ENCODE measurements around the gene GRK5. TPM values are rescaled to one million over a fixed set of nuclear protein-coding genes. Genes with fewer than 3 reads are reported as not detected.

Gene GRK5
- total and polyA plus RNA-seq, 8 donors: 34.6 to 60.8 (median 54.5) TPM

DNA sequence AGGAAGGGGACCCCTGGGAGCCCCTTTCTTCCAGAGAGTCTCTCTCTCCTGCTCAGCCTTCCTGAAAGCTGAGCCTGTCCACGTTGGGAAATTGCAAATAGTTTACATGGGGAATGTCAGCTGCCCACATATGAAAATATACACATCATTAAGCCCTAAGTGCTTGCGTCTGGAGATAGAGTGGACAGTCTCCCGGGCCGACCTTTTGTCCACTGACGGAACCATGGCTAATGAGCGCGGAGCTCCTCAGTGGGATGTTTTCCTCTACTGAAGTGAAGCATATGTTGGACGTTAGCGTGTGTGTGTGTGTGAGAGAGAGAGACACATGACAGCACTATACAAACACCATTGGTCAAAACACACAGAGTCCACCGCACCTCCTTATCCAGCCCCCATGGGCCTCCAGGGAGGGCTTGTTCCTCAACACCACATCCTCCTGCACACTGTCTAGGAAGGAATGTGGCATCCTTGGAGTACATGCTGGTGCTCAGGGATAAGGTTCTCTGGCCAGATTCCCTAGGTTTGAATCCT is 206.8 kb downstream of the GRK5 start:
- TF ChIP-seq, protein P1, sequence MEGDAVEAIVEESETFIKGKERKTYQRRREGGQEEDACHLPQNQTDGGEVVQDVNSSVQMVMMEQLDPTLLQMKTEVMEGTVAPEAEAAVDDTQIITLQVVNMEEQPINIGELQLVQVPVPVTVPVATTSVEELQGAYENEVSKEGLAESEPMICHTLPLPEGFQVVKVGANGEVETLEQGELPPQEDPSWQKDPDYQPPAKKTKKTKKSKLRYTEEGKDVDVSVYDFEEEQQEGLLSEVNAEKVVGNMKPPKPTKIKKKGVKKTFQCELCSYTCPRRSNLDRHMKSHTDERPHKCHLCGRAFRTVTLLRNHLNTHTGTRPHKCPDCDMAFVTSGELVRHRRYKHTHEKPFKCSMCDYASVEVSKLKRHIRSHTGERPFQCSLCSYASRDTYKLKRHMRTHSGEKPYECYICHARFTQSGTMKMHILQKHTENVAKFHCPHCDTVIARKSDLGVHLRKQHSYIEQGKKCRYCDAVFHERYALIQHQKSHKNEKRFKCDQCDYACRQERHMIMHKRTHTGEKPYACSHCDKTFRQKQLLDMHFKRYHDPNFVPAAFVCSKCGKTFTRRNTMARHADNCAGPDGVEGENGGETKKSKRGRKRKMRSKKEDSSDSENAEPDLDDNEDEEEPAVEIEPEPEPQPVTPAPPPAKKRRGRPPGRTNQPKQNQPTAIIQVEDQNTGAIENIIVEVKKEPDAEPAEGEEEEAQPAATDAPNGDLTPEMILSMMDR (IDR thresholded peaks at IDR 0.05): no peak
- H3K27ac ChIP-seq: peak overlapping the region; percentile 48
- no peak overlapping the region for H3K4me3 ChIP-seq
- H3K27me3 ChIP-seq: no peaks in the 10 kb centered on the region
- H3K36me3 ChIP-seq: no peaks in the 10 kb centered on the region
- ATAC-seq (peak; percentile 7), DNase-seq (peak in 2 of 4 donors; percentile 57 to 80)
- intact Hi-C loops (cut with DNase I): loop anchor here in 1 of 2 donors (10.0 kb wide), 1 partner anchor 209 kb away; the partner anchor contains the start of gene GRK5
- H3K9me3 ChIP-seq: no peaks in the 10 kb centered on the region
- peaks cover 16 to 24% of the 10 kb centered on the region in 2 donors for H3K4me1 ChIP-seq

DNA sequence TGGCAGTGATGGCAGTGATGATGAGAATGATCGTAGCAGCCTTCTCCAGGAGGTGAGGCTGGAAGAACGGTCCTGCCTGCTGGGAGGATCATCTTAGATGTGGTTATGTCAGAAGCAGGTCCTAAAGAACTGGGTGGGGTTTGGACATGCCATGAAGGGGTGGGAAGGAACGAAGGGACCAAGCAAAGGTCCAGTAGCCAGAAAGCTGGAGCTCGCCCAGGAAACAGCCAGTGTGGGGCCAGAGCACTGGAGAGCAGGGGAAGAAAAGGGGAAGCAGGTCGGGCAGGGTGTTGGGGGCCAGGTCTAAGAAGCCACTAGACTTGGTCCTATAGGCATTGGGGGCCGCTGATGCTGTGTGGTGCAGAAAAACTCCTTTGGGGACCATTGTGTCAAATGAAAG is 207.8 kb downstream of the GRK5 start:
- Histone ChIP-seq H3K27me3 (no peaks in the 10 kb centered on the region), H3K4me1 (peaks cover 16% of the 10 kb centered on the region in 2 donors), H3K27ac (no peak overlapping the region), H3K36me3 (no peaks in the 10 kb centered on the region), H3K9me3 (no peaks in the 10 kb centered on the region), H3K4me3 (no peak overlapping the region)
- no peak for ATAC-seq
- intact Hi-C loops (cut with DNase I): loop anchor here in 1 of 2 donors (10.0 kb wide), 1 partner anchor 210 kb away; the partner anchor contains the start of gene GRK5
- TF ChIP-seq, protein P1 (IDR thresholded peaks at IDR 0.05): no peak
- DNase-seq: peak in 1 of 4 donors; percentile 14

DNA sequence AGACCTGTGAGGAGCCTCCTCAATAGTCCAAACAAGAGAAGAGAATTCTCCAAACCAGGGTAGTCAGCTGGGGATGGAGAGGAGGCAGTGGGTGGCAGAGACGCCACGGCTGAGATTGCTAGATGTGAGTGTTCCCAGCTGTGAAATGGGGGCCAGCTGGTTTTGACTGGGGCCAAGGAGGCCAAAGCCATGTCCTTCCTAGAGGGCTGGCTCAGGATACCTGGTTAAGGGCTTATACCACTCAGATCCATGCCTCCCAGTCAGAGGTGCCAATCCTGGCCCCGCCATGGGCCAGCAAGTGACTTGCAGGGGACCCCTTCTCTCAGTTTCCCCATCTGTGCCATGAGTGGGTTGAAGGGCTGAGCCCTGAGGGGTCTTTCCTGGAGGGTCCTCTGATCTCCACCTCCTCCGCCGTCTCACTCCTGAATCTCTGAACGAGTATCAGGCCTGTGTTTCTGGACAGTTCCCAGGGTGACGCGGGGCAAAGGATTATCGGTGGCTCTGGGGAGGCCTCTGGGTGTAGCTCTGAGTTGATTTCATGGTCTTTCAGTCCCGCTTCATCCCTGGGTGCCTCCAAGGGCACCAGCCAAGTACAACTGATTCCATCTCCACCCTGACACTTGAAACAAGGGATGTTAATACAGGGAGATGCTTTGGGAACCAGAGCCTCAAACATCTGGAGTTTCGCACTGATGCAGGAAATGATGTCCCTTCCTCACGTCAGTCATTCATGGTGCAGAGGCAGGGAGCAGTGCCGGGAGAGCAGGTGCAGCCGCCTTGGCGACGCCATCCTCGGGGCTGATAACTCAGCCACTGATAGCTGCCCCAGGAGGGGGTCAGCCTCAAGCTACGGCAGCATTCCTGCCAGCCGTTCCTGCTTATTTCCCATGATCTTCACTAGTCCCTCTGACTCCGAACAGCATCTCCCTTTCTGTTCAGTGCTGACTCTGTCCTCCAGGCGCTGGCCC is 208.4 kb downstream of the GRK5 start:
- H3K4me1 ChIP-seq: peaks cover 16% of the 10 kb centered on the region in 2 donors
- peak in 1 of 4 donors; percentile 50 for DNase-seq
- TF ChIP-seq, protein P1 (IDR thresholded peaks at IDR 0.05): no peak
- H3K27me3 ChIP-seq: no peaks in the 10 kb centered on the region
- H3K36me3 ChIP-seq: no peaks in the 10 kb centered on the region
- intact Hi-C loops (cut with DNase I): loop anchor here in 1 of 2 donors (10.0 kb wide), 1 partner anchor 211 kb away; the partner anchor contains the start of gene GRK5
- H3K4me3 ChIP-seq: no peak overlapping the region
- no peak overlapping the region for H3K27ac ChIP-seq
- no peak for ATAC-seq
- no peaks in the 10 kb centered on the region for H3K9me3 ChIP-seq

DNA sequence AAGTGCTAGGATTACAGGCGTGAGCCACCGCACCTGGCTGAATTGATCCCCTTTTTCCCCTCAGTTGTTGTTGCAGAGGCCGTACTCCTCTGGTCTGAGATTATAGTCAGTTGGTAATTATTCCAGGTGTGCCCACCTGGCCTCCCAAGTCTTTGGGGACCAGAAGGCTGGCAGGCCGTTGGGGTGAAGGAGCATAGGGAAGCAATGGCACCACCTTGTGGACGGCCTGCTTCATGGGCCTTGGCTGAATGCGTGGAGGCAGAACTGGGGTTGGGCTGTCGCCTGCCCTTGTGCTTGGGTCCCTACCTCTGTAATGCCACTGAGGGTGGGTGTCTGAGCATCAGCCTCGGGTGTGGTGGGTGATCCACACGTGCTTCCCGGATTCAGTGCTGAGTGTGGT is 209.5 kb downstream of the GRK5 start:
- H3K36me3 ChIP-seq: no peaks in the 10 kb centered on the region
- peak; percentile 56 for ATAC-seq
- TF ChIP-seq, protein P1 (IDR thresholded peaks at IDR 0.05): peak; percentile 66 to 81
- DNase-seq: peak in 3 of 4 donors; percentile 68 to 88 (median 69)
- no peak overlapping the region for H3K27ac ChIP-seq
- intact Hi-C loops (cut with DNase I): loop anchor here in 1 of 2 donors (10.0 kb wide), 1 partner anchor 212 kb away; the partner anchor contains the start of gene GRK5
- no peaks in the 10 kb centered on the region for H3K27me3 ChIP-seq
- H3K4me1 ChIP-seq: peaks cover 16% of the 10 kb centered on the region in 2 donors
- H3K4me3 ChIP-seq: no peak overlapping the region
- no peaks in the 10 kb centered on the region for H3K9me3 ChIP-seq

DNA sequence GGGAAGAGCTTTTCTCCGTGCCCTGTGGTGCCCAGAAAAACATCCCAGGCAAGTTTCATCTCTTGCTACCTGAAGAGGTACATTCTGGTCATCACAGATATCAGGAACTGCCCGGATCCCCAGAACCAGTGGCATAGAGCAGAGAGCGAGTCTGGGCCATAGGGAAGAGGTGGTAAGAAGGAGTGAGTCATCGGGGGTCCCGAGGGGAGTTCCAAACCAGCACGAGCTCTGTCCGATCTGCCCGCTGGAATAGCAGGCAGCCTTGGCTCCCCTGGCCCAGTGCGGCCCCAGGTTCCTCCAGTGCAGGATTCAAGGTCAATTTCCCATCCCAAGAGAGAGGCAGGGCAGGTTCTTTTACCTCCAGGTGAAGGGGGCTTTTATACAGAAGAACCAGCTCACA is 210.5 kb downstream of the GRK5 start:
- H3K36me3 ChIP-seq: no peaks in the 10 kb centered on the region
- H3K27me3 ChIP-seq: no peaks in the 10 kb centered on the region
- no peak overlapping the region for H3K27ac ChIP-seq
- intact Hi-C loops (cut with DNase I): loop anchor here in 1 of 2 donors (10.0 kb wide), 1 partner anchor 213 kb away; the partner anchor contains the start of gene GRK5
- H3K9me3 ChIP-seq: no peaks in the 10 kb centered on the region
- TF ChIP-seq, protein P1 (IDR thresholded peaks at IDR 0.05): no peak
- H3K4me3 ChIP-seq: no peak overlapping the region
- H3K4me1 ChIP-seq: peaks cover 10 to 11% of the 10 kb centered on the region in 2 donors
- ATAC-seq: no peak
- peak in 1 of 4 donors; percentile 46 for DNase-seq

All from left lung (tissue), 10 donors.